Adrenal gland (tissue), 12 donors: Measurements from ENCODE around the gene TMEM117. TPM values are rescaled to one million over a fixed set of nuclear protein-coding genes. Genes with fewer than 3 reads are reported as not detected.

Experiments used
- DNase-seq, 7 donors: peaks; one replicate each; pipeline ENCODE4 v3.0.0-alpha.2; 2019 to 2020
- H3K27ac ChIP-seq, 5 donors: fragments of 200-600 bp; sonication (generic) in 4 of 5; 1 replicate in 3 of 5; 2 replicates in 2 of 5; pipeline versions ENCODE4 v1.5.1 to v1.8.0; 2016 to 2020; ENCODE audit warnings: mild to moderate bottlenecking in 1 of 5
- H3K27me3 ChIP-seq: fragments of 200-600 bp; 2 replicates; pipeline ENCODE4 v1.8.0; 2021
- H3K36me3 ChIP-seq, 2 donors: fragments of 200-600 bp; replicated peaks in 1 of 2; 1 replicate in 1 of 2; 2 replicates in 1 of 2; pipeline versions ENCODE4 v1.5.1 to v1.8.0; 2018 to 2022
- H3K4me1 ChIP-seq, 2 donors: fragments of 200-600 bp; replicated peaks in 1 of 2; 1 replicate in 1 of 2; 2 replicates in 1 of 2; pipeline versions ENCODE4 v1.5.1 to v1.8.0; 2018 to 2021
- H3K4me3 ChIP-seq, 4 donors: fragments of 200-600 bp; sonication (generic) in 3 of 4; one replicate each; pipeline ENCODE4 v1.5.1; 2016 to 2018
- H3K9me3 ChIP-seq, 3 donors: fragments of 200-600 bp; sonication (generic) in 1 of 3; replicated peaks in 1 of 3; 1 replicate in 2 of 3; 2 replicates in 1 of 3; pipeline versions ENCODE4 v1.5.1 to v1.8.0; 2016 to 2021
- POLR2A ChIP-seq, 2 donors: fragments of 450-650 bp; IDR thresholded peaks; one replicate each; pipeline ENCODE4 v1.6.1; 2017; ENCODE audit warnings: antibody characterized with exemption in 2 of 2, mild to moderate bottlenecking in 2 of 2, moderate library complexity in 1 of 2
- WGBS, 4 donors: extraction: QIAGEN DNeasy Blood & Tissue Kit in 2 of 4; methylation state at CpG; one replicate each; pipeline versions ENCODE4 v1.1.5 to v1.1.7; 2013 to 2017; 5-methylcytosine and 5-hydroxymethylcytosine counted together
- intact Hi-C, 2 donors: fragments of 100-400 bp; cut with DNase I; formaldehyde crosslinking; loops; one replicate each; pipeline versions ENCODE4 v1.14.1 to v1.15.0; 2022 to 2023
- polyA plus RNA-seq, 3 donors: library from polyadenylated mRNA; stranded (reverse); fragments of 200-250 nt in 2 of 3; fragments of 350-450 nt in 1 of 3; fragmentation: Illumina TruSeq in 1 of 3; extraction: RNeasy Lipid Tissue Mini Kit (QIAGEN cat#74804) in 1 of 3; gene quantifications; one replicate each; pipeline ENCODE4 v1.2.3, GENCODE V29; 2013 to 2014
- total RNA-seq, 9 donors: library from RNA; depleted of rRNA in 4 of 9; stranded (reverse); fragments of >200 nt in 4 of 9; fragments of 120-200 nt in 1 of 9; fragmentation: NEBNext Ultra II Directional in 1 of 9; extraction: Animal tissue kit (Norgen Biotek cat#: 25700) in 1 of 9; gene quantifications; one replicate each; pipeline versions ENCODE4 v1.1.0 to v1.2.4, GENCODE V29; 2013 to 2023
- TF ChIP-seq, protein P1 (sequence below), 6 experiments: fragments of 450-650 bp in 4 of 6; fragments of 200-600 bp in 2 of 6; sonication (generic) in 1 of 6; IDR thresholded peaks; 1 replicate in 5 of 6; 2 replicates in 1 of 6; pipeline versions ENCODE4 v1.5.1 to v1.8.0; 2016 to 2021; ENCODE audit warnings: antibody characterized with exemption in 6 of 6, mild to moderate bottlenecking in 2 of 6, moderate library complexity in 1 of 6
- donor health status: healthy with polysubstance abuse.
- donor health status: Bipolar disorder and iron deficiency.
- donor health status: DM: yes; HTN: yes; CAD: no.
- donor health status: DM: no; HTN: no; CAD: no.
- donor health status: DM: no; HTN: no; CAD: no.
- donor health status: DM: yes; HTN: yes; CAD: no.

The TMEM117 gene
- total and polyA plus RNA-seq, 12 donors: 1.9 to 38.5 (median 6.7) TPM

DNA sequence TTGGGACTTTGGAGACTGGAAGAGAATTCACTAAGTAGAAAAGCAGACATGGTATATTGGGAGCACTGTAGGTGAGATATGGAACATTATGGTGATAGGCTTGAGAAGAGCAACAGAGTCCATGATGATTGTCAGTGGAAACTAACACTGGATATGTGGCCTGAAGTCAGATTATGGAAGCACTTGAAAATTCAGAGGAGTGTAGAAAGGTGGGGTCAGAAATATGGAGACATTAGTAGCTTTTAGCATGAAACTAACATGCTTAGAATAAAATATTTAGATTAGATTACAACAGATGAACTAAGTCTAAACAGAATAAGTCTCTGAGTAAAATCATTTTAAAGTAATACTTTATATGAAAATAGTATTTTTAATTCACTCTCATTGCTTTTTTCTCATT is 499.1 kb downstream of the TMEM117 start:
- Histone ChIP-seq H3K36me3 (no peaks in the 10 kb centered on the region), H3K9me3 (no peaks in the 10 kb centered on the region), H3K4me3 (no peak overlapping the region), H3K27me3 (no peaks in the 10 kb centered on the region), H3K27ac (no peak overlapping the region), H3K4me1 (no peaks in the 10 kb centered on the region)
- intact Hi-C loops: no loop called here
- DNase-seq: no peak
- TF ChIP-seq, protein P1, sequence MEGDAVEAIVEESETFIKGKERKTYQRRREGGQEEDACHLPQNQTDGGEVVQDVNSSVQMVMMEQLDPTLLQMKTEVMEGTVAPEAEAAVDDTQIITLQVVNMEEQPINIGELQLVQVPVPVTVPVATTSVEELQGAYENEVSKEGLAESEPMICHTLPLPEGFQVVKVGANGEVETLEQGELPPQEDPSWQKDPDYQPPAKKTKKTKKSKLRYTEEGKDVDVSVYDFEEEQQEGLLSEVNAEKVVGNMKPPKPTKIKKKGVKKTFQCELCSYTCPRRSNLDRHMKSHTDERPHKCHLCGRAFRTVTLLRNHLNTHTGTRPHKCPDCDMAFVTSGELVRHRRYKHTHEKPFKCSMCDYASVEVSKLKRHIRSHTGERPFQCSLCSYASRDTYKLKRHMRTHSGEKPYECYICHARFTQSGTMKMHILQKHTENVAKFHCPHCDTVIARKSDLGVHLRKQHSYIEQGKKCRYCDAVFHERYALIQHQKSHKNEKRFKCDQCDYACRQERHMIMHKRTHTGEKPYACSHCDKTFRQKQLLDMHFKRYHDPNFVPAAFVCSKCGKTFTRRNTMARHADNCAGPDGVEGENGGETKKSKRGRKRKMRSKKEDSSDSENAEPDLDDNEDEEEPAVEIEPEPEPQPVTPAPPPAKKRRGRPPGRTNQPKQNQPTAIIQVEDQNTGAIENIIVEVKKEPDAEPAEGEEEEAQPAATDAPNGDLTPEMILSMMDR (IDR thresholded peaks at IDR 0.05): no peak
- TF ChIP-seq POLR2A (IDR thresholded peaks at IDR 0.05): no peak

DNA sequence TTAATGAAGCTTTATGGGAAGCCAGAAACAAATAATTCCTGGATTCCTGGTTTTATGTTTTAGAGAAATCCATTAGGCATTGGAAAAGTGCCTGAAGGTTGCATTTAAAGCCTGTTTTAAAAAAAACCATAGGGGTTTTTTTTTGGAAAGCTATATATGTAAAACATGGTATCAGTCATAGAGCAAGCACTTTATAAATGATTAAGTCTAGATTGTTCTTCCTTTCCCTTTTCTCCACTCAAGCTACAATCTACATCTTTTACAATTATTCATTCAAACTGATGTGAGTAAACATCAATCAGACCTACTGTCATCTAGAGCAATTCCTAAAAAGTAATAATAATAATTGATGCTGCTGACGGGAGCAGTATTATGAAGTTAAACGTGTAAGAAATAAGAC is 500.7 kb downstream of the TMEM117 start:
- H3K4me1 ChIP-seq: no peaks in the 10 kb centered on the region
- H3K4me3 ChIP-seq: no peak overlapping the region
- H3K27ac ChIP-seq: no peak overlapping the region
- DNase-seq: no peak
- intact Hi-C loops: no loop called here
- H3K9me3 ChIP-seq: no peaks in the 10 kb centered on the region
- no peaks in the 10 kb centered on the region for H3K27me3 ChIP-seq
- H3K36me3 ChIP-seq: no peaks in the 10 kb centered on the region
- WGBS, 4 donors: 89 to 95% (median 95%) methylated on average over 2 of the region's 2 CpGs
- TF ChIP-seq POLR2A (IDR thresholded peaks at IDR 0.05): no peak
- TF ChIP-seq, protein P1 (IDR thresholded peaks at IDR 0.05): no peak

DNA sequence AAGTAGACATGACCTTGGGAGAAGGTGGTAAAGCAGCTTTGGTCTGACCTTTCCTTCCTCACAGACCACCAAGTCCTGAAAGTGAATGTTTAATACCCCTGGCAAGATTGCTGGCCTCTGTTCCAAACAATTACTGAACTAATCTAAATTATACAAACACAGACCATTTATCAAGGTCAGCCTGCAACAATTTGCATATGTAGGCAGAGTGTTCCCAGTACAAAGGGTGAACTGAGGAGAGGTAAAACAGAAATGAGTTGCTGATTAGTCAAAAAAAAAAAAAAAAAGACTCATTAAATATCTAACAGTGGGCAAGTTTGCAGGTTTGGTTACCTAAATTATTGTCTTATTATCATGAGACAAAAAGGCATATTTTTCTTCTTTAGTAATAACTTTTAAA is 506.5 kb downstream of the TMEM117 start:
- H3K27me3 ChIP-seq: no peaks in the 10 kb centered on the region
- TF ChIP-seq, protein P1 (IDR thresholded peaks at IDR 0.05): no peak
- TF ChIP-seq POLR2A (IDR thresholded peaks at IDR 0.05): no peak
- no peak for DNase-seq
- peaks cover 0 to 7% of the 10 kb centered on the region in 2 donors for H3K4me1 ChIP-seq
- no peak overlapping the region for H3K4me3 ChIP-seq
- no peaks in the 10 kb centered on the region for H3K9me3 ChIP-seq
- no peaks in the 10 kb centered on the region for H3K36me3 ChIP-seq
- intact Hi-C loops: loop anchor here in 1 of 2 donors (10.0 kb wide), 1 partner anchor 328 kb away; no protein-coding TSS in a partner anchor
- H3K27ac ChIP-seq: no peak overlapping the region

DNA sequence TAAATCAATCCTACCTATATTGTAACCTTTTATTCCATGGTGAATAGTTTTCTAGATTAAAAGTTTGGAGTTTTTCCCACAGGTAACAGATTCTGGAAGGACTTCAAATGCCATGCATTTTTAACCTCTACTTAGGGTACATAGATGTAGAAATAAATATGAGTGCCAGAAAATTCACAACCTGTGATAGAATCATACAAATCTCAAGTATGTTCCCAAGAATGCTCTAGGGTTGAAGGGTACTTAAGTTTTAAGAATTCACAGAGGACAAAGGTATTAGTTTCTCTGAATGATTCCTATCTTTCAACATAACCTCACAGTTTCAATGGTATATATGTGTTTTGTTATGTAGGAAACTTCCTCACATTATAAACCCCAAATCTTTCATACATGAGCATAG is 511.3 kb downstream of the TMEM117 start:
- no peaks in the 10 kb centered on the region for H3K36me3 ChIP-seq
- no peaks in the 10 kb centered on the region for H3K9me3 ChIP-seq
- peaks cover 0 to 5% of the 10 kb centered on the region in 2 donors for H3K4me1 ChIP-seq
- H3K27me3 ChIP-seq: no peaks in the 10 kb centered on the region
- H3K4me3 ChIP-seq: no peak overlapping the region
- no peak overlapping the region for H3K27ac ChIP-seq
- no peak for DNase-seq
- intact Hi-C loops: loop anchor here in 1 of 2 donors (10.0 kb wide), 1 partner anchor 332 kb away; no protein-coding TSS in a partner anchor
- TF ChIP-seq, protein P1 (IDR thresholded peaks at IDR 0.05): no peak
- no peak for TF ChIP-seq POLR2A (IDR thresholded peaks at IDR 0.05)
